HG03159 (cell line): ENCODE data around the gene CMYA5.

Experiments
- ATAC-seq: cut with Tn5 transposase; IDR thresholded peaks from one replicate; pipeline ENCODE4 v1.9.1; 2021; ENCODE audit warnings: mild to moderate bottlenecking, moderate library complexity; ENCODE audit not compliant: unreplicated experiment

The CMYA5 gene

GRCh38 chr5:79793304-79793703, 103.7 kb downstream of the CMYA5 start:
- no peak for ATAC-seq

- no peak for ATAC-seq
Observed at GRCh38 chr5:79793722-79794121, 104.1 kb downstream of the CMYA5 start.

- no peak for ATAC-seq
Observed at GRCh38 chr5:79794347-79794746, 104.7 kb downstream of the CMYA5 start.

GRCh38 chr5:79795764-79796398, 106.2 kb downstream of the CMYA5 start:
- ATAC-seq: no peak

GRCh38 chr5:79798893-79799590, 109.4 kb downstream of the CMYA5 start:
- no peak for ATAC-seq

GRCh38 chr5:79800979-79801827, 111.6 kb downstream of the CMYA5 start:
- no peak for ATAC-seq

GRCh38 chr5:79802406-79802805, 112.8 kb downstream of the CMYA5 start:
- no peak for ATAC-seq

- no peak for ATAC-seq
Observed at GRCh38 chr5:79803007-79803406, 113.4 kb downstream of the CMYA5 start.

- ATAC-seq: no peak
Observed at GRCh38 chr5:79806741-79807140, 117.1 kb downstream of the CMYA5 start.

GRCh38 chr5:79809743-79810142, 120.1 kb downstream of the CMYA5 start:
- no peak for ATAC-seq

- ATAC-seq: no peak
Observed at GRCh38 chr5:79811081-79811480, 121.4 kb downstream of the CMYA5 start.

- ATAC-seq: no peak
Observed at GRCh38 chr5:79811904-79812303, 122.3 kb downstream of the CMYA5 start.

- ATAC-seq: no peak
Observed at GRCh38 chr5:79814699-79815098, 125.1 kb downstream of the CMYA5 start.

- no peak for ATAC-seq
Observed at GRCh38 chr5:79816014-79816413, 126.4 kb downstream of the CMYA5 start.

- no peak for ATAC-seq
Observed at GRCh38 chr5:79820648-79821047, 131.0 kb downstream of the CMYA5 start.

GRCh38 chr5:79824444-79824843, 134.8 kb downstream of the CMYA5 start:
- ATAC-seq: no peak

- ATAC-seq: no peak
Observed at GRCh38 chr5:79825802-79826201, 136.2 kb downstream of the CMYA5 start.

GRCh38 chr5:79827159-79827629, 137.6 kb downstream of the CMYA5 start:
- no peak for ATAC-seq

- no peak for ATAC-seq
Observed at GRCh38 chr5:79829260-79829659, 139.6 kb downstream of the CMYA5 start.

- ATAC-seq: no peak
Observed at GRCh38 chr5:79831381-79832309, 142.0 kb downstream of the CMYA5 start.

GRCh38 chr5:79832911-79833310, 143.3 kb downstream of the CMYA5 start:
- ATAC-seq: no peak
